Activated CD4-positive, alpha-beta T cell treated with anti-CD3 and anti-CD28 coated beads, Interleukin-2, amount 10 ng/mL, durations not matched to agents 7 days and 5 days (primary cell): ENCODE results near the gene SLC5A10. TPM values are rescaled to one million over a fixed set of nuclear protein-coding genes. Genes with fewer than 3 reads are reported as not detected.

Source experiments
- CTCF ChIA-PET: fragments of 350-600 bp; sonication (Branson Sonifier 250); formaldehyde crosslinking; loops from one replicate; lab custom pipeline; 2021; ENCODE audit warnings: antibody characterized with exemption; lab: Charles Lee
- POLR2A ChIA-PET: fragments of 350-600 bp; sonication (Branson Sonifier 250); formaldehyde crosslinking; loops from one replicate; lab custom pipeline; 2021; ENCODE audit warnings: antibody characterized with exemption; lab: Charles Lee
- DNase-seq: peaks from one replicate; pipeline ENCODE4 v3.0.0-alpha.2; 2020
- H3K27ac Mint-ChIP-seq: one replicate; pipeline ENCODE4 v1.8.0; 2021; ENCODE audit warnings: mild to moderate bottlenecking, moderate library complexity, mixed read lengths
- H3K27me3 Mint-ChIP-seq: one replicate; pipeline ENCODE4 v1.8.0; 2021; ENCODE audit warnings: mixed read lengths
- H3K36me3 Mint-ChIP-seq: one replicate; pipeline ENCODE4 v1.8.0; 2021; ENCODE audit warnings: low read depth, mixed read lengths
- H3K4me1 Mint-ChIP-seq: one replicate; pipeline ENCODE4 v1.8.0; 2021; ENCODE audit warnings: mixed read lengths
- H3K4me3 Mint-ChIP-seq: one replicate; pipeline ENCODE4 v1.8.0; 2021; ENCODE audit warnings: mild to moderate bottlenecking, moderate library complexity, mixed read lengths
- H3K9me3 Mint-ChIP-seq: one replicate; pipeline ENCODE4 v1.8.0; 2021; ENCODE audit warnings: mixed read lengths
- total RNA-seq, 2 experiments: library from RNA; stranded (reverse); gene quantifications; one replicate each; pipeline ENCODE4 v1.2.3, GENCODE V29; 2021

The SLC5A10 gene
- total RNA-seq = not detected

DNA sequence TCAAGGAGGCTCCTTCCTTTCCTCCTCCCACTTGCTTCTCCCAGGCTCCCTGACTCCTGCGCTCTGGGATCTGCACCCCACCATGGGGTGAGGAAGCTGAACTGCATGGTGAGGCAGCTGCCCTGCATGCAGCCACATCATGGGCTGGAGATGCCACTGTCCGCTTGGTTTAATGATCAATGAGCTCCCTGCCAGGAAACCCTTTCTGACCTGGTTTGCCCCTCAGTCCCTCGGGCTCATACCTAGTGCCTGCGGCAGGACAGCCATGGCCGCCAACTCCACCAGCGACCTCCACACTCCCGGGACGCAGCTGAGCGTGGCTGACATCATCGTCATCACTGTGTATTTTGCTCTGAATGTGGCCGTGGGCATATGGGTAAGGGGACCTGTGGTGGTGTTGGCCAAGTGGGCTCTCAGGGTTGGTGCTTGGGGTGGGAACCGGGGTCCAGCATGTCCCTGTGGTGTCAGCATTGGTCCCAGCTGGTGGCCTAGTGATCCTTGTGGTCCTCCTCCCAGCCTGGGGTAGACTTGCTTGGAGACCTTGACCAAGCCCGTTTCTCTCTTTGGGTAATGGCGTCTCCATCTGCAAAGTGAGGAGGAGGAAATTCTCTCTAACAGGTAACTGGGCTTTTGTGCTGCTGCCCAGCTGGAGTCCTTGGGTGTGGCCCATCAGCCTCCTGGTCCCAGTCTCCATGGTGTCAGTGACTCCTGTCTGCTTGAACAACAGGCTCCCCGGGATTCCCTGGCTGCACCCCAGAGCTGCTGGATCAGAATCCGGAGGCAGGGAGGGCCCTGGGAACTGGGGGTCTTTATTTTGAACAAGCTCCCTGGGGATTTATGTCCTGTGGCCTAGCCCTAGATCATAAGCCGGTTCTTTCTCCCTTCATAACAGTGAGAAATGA is at the start of gene SLC5A10:
Gene SLC5A10 (plus strand): TSS at position 225 of the 902 bp plus-strand sequence. CDS start 41 bp downstream, at position 266.
- H3K4me1 Mint-ChIP-seq = peaks cover 29% of the 10 kb centered on the region
- CTCF ChIA-PET = interaction anchor here (1.6 kb wide), 1 partner anchor 10 kb away, joined by 4 read pairs; no protein-coding TSS in a partner anchor
- H3K27me3 Mint-ChIP-seq = peaks cover 3% of the 10 kb centered on the region
- no peak for DNase-seq
- H3K27ac Mint-ChIP-seq = peak within 1 kb of the TSS; percentile 19
- H3K36me3 Mint-ChIP-seq = peaks cover 4% of the 10 kb centered on the region
- POLR2A ChIA-PET = no interaction called here
- H3K4me3 Mint-ChIP-seq = no peak within 1 kb of the TSS
- H3K9me3 Mint-ChIP-seq = no peaks in the 10 kb centered on the region

DNA sequence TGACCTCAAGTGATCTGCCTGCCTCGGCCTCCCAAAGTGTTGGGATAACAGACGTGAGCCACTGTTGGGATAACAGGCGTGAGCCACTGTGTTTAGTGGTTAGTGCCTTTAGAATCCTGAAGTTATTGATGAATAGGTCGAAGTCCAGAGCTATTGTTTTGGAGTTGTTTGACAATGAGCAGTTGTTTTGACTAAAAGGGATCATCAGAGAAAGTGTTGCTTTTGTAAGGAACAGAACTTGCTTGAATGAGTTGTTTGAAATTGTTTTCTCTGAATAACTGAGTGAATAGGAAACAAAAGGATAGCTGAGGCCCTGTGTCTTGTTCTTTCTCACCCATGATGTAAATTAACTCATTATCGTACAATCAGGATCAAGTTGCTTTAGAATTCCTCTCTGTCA is 47.5 kb upstream of the SLC5A10 start:
- Mint-ChIP-seq H3K9me3 (no peaks in the 10 kb centered on the region), H3K4me3 (no peak overlapping the region), H3K36me3 (peaks cover 52% of the 10 kb centered on the region), H3K27ac (no peak overlapping the region), H3K27me3 (peaks cover 3% of the 10 kb centered on the region), H3K4me1 (peaks cover 31% of the 10 kb centered on the region)
- ChIA-PET POLR2A (interaction anchor here (0.6 kb wide), 2 partner anchors 11 to 43 kb away, joined by 3 to 8 read pairs; no protein-coding TSS in a partner anchor), CTCF (interaction anchor here (1.4 kb wide), 1 partner anchor 57 kb away, joined by 4 read pairs; no protein-coding TSS in a partner anchor)
- DNase-seq = no peak

DNA sequence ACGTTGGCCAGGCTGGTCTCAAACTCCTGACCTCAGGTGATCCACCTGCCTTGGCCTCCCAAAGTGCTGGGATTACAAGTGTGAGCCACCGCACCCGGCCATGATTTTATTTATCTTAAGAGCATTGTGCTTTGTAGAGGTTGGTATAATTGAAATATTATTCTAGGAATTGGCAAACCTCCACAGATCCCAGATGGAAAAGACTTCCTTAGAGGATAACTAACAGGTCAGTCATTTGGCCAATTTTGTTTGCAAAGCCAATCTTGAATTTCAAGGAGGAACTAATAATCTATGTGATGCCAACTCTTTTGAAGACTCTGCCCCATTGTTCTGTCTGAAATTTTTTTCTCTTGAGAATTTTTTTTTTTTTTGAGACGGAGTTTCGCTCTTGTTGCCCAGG is 46.7 kb upstream of the SLC5A10 start:
- Mint-ChIP-seq H3K4me1 (peaks cover 28% of the 10 kb centered on the region), H3K4me3 (no peak overlapping the region), H3K36me3 (peaks cover 50% of the 10 kb centered on the region), H3K27me3 (peaks cover 3% of the 10 kb centered on the region), H3K9me3 (no peaks in the 10 kb centered on the region), H3K27ac (no peak overlapping the region)
- no peak for DNase-seq
- ChIA-PET POLR2A (no interaction called here), CTCF (no interaction called here)

- Mint-ChIP-seq H3K36me3 (peaks cover 46% of the 10 kb centered on the region), H3K4me1 (no peaks in the 10 kb centered on the region), H3K27ac (no peak overlapping the region), H3K27me3 (no peaks in the 10 kb centered on the region), H3K4me3 (no peak overlapping the region), H3K9me3 (no peaks in the 10 kb centered on the region)
- DNase-seq = no peak
- POLR2A ChIA-PET = interaction anchor here (0.7 kb wide), 1 partner anchor 13 kb away, joined by 6 read pairs; no protein-coding TSS in a partner anchor
- CTCF ChIA-PET = no interaction called here
Measured at GRCh38 chr17:18910326-18910725, 41.6 kb upstream of the SLC5A10 start.

GRCh38 chr17:18910881-18911280 is 41.1 kb upstream of the SLC5A10 start:
- CTCF ChIA-PET = interaction anchor here (1.3 kb wide), 1 partner anchor 10 kb away, joined by 3 read pairs; no protein-coding TSS in a partner anchor
- no peak for DNase-seq
- H3K4me3 Mint-ChIP-seq = no peak overlapping the region
- POLR2A ChIA-PET = interaction anchor here (0.7 kb wide), 1 partner anchor 13 kb away, joined by 6 read pairs; no protein-coding TSS in a partner anchor
- H3K27ac Mint-ChIP-seq = no peak overlapping the region
- H3K4me1 Mint-ChIP-seq = no peaks in the 10 kb centered on the region
- no peaks in the 10 kb centered on the region for H3K27me3 Mint-ChIP-seq
- peaks cover 49% of the 10 kb centered on the region for H3K36me3 Mint-ChIP-seq
- no peaks in the 10 kb centered on the region for H3K9me3 Mint-ChIP-seq

DNA sequence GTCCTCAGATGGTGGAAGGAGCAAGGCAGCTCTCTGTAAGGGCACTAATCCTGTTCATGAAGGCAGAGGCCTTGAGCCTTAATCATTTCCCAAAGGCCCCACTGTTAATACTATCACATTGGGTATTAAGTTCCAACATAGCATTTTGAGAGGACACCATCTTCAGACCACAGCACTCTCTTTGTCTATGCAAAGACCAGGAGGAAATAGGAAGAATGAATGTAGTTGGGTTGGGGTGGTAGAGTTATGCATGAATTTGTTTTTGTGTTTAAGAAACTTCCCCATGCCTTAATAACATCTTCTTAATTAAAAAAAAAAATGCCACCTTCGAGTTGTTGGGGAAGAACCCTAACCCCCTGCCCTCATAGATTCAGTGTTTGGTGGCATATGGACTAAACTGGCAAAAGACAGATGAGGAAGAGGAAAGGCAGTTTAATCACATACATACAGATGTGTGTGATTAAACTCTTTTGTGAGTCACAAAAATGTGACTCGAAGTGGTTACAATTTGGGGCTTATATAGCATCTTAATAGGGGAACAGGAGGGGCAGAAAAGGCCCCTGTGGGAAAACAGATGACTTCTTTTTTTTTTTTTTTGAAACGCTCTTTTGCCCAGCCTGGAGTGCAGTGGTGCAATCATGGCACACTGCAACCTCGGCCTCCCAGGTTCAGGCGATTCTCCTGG is 35.0 kb upstream of the SLC5A10 start:
- DNase-seq = no peak
- ChIA-PET CTCF (interaction anchor here (1.3 kb wide), 1 partner anchor 44 kb away, joined by 4 read pairs; no protein-coding TSS in a partner anchor), POLR2A (interaction anchor here (1.3 kb wide), 1 partner anchor 16 kb away, joined by 5 read pairs; no protein-coding TSS in a partner anchor)
- Mint-ChIP-seq H3K27me3 (no peaks in the 10 kb centered on the region), H3K27ac (no peak overlapping the region), H3K4me1 (peaks cover 29% of the 10 kb centered on the region), H3K36me3 (peaks cover 48% of the 10 kb centered on the region), H3K9me3 (no peaks in the 10 kb centered on the region), H3K4me3 (no peak overlapping the region)

DNA sequence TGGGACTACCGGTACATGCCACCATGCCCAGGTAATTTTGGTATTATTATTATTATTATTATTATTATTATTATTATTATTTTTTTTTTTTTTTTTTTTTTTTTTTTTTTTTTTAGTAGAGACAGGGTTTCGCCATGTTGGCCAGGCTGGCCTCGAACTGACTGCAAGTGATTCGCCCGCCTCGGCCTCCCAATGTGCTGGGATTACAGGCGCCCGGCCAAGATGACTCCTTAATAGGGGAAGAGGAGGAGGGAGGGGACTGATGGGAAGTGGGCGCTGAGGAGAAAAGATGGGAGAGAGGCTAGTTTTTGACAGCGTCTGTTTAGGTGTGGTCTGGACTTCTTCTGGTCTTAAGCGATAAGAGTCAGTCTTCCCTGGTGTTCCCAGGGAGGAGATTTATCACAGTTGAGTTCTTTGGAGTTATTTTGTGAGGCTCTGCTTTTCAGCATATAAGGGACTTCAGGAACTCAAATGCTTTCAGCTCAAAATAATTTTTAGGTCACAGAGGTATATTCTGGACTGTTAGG is 34.4 kb upstream of the SLC5A10 start:
- Mint-ChIP-seq H3K36me3 (peaks cover 44% of the 10 kb centered on the region), H3K9me3 (no peaks in the 10 kb centered on the region), H3K27me3 (no peaks in the 10 kb centered on the region), H3K4me1 (peaks cover 34% of the 10 kb centered on the region), H3K27ac (no peak overlapping the region), H3K4me3 (no peak overlapping the region)
- DNase-seq = no peak
- ChIA-PET CTCF (interaction anchor here (0.5 to 1.3 kb wide), 2 partner anchors 36 to 44 kb away, joined by 3 to 4 read pairs; no protein-coding TSS in a partner anchor), POLR2A (no interaction called here)

GRCh38 chr17:18919963-18920362 is 32.0 kb upstream of the SLC5A10 start:
- H3K36me3 Mint-ChIP-seq = peaks cover 49% of the 10 kb centered on the region
- H3K27me3 Mint-ChIP-seq = no peaks in the 10 kb centered on the region
- H3K27ac Mint-ChIP-seq = peak overlapping the region; percentile 80
- peaks cover 45% of the 10 kb centered on the region for H3K4me1 Mint-ChIP-seq
- POLR2A ChIA-PET = no interaction called here
- no peak for DNase-seq
- CTCF ChIA-PET = interaction anchor here (0.6 kb wide), 1 partner anchor 9 kb away, joined by 3 read pairs; no protein-coding TSS in a partner anchor
- no peak overlapping the region for H3K4me3 Mint-ChIP-seq
- H3K9me3 Mint-ChIP-seq = no peaks in the 10 kb centered on the region

DNA sequence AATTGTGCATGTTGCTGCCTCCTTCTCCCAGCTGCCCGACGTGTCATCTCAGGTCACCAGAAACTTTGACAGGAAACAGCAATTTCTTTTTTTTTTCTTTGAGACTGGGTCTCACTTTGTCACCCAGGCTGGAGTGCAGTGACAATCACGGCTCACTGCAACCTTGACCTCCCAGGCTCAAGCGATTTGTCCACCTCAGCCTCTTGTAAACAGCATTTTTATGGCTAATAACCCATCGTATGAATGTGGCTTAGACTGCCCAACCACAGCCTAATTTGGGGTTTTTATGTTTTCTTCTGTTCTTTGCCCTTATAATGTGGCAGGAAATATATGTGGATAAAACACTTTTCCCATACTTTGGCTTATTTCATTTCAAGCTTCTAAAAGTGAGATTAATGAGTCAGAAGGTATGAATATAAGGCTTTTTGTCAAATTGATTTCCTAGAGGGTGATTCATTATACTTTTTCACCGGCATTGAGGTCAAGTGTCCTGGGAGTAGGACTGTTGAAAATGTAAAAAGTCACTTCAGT is 31.0 kb upstream of the SLC5A10 start:
- CTCF ChIA-PET = interaction anchor here (1.4 kb wide), 1 partner anchor 40 kb away, joined by 4 read pairs; no protein-coding TSS in a partner anchor
- Mint-ChIP-seq H3K27ac (peak overlapping the region; percentile 78), H3K27me3 (no peaks in the 10 kb centered on the region), H3K4me1 (peaks cover 55% of the 10 kb centered on the region), H3K9me3 (no peaks in the 10 kb centered on the region), H3K36me3 (peaks cover 50% of the 10 kb centered on the region), H3K4me3 (no peak overlapping the region)
- POLR2A ChIA-PET = interaction anchor here (0.6 kb wide), 1 partner anchor 728 kb away, joined by 7 read pairs; the partner anchor contains the start of gene ALDH3A2
- no peak for DNase-seq

DNA sequence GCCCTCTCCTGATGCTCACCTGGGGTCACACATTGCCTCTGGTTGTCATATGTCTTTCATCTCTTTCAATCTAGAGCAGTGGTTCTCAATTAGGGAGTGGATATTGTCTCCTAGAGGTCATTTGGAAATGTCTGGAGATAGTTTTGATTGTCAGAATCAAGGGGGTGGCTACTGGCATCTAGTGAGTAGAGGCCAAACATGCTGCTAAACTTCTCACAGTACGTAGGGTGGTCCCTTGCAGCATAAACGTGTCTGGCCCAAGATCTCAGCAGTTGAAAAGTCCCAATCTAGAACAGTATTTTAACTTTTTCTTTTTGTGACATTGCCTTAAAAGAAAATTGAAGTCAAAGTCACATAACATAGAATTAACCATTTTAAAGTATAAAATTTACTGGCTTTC is 30.5 kb upstream of the SLC5A10 start:
- POLR2A ChIA-PET = no interaction called here
- no peaks in the 10 kb centered on the region for H3K27me3 Mint-ChIP-seq
- peaks cover 58% of the 10 kb centered on the region for H3K4me1 Mint-ChIP-seq
- H3K4me3 Mint-ChIP-seq = no peak overlapping the region
- peak overlapping the region; percentile 78 for H3K27ac Mint-ChIP-seq
- CTCF ChIA-PET = interaction anchor here (1.4 kb wide), 1 partner anchor 40 kb away, joined by 4 read pairs; no protein-coding TSS in a partner anchor
- no peak for DNase-seq
- peaks cover 50% of the 10 kb centered on the region for H3K36me3 Mint-ChIP-seq
- no peaks in the 10 kb centered on the region for H3K9me3 Mint-ChIP-seq

DNA sequence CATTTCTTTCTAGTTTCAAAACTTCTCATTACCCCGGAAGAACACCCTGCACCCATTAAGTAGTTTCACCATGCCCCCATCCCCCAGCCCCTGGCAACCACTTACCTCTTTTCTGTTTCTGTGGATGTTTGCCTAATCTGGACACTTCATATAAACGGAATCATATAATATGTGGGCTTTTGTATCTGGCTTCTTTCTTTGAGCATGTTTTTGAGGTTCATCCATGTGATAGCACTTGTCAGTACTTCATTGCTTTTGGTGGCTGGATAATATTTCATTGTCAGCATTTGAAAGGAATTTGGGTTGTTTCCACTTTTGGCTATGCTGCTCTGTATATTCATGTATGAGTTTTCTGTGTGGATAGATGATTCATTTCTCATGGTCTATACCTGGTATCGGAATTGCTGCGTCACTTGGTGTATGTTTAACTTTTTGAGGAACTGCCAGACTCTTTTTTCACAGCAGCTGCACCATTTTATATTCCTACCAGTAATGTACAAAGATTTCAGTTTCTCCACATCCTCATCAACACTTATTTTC is 30.0 kb upstream of the SLC5A10 start:
- peaks cover 58% of the 10 kb centered on the region for H3K4me1 Mint-ChIP-seq
- H3K9me3 Mint-ChIP-seq = no peaks in the 10 kb centered on the region
- DNase-seq = no peak
- H3K4me3 Mint-ChIP-seq = peak overlapping the region; percentile 4
- ChIA-PET CTCF (interaction anchor here (0.6 to 1.3 kb wide), 2 partner anchors 10 to 26 kb away, joined by 3 read pairs; no protein-coding TSS in a partner anchor), POLR2A (no interaction called here)
- H3K36me3 Mint-ChIP-seq = peaks cover 49% of the 10 kb centered on the region
- H3K27me3 Mint-ChIP-seq = no peaks in the 10 kb centered on the region
- peak overlapping the region; percentile 78 for H3K27ac Mint-ChIP-seq
